HepG2 (cell line): ENCODE data around the gene TNFAIP8L1. TPM values are rescaled to one million over a fixed set of nuclear protein-coding genes. Genes with fewer than 3 reads are reported as not detected.
A peak's percentile ranks its signal among the peaks of the same experiment; 100 is the strongest.

Experiments used
- ATF7 ChIP-seq, 2 experiments: fragments of 450-650 bp in 1 of 2; sonication (generic) in 1 of 2; formaldehyde crosslinking in 1 of 2; IDR thresholded peaks; 2 replicates each; pipeline versions ENCODE4 v1.4.0 to v1.6.1; 2016 to 2020; ENCODE audit warnings: antibody characterized with exemption in 1 of 2, mild to moderate bottlenecking in 1 of 2, missing genetic modification reagents in 1 of 2
- FOXM1 ChIP-seq: sonication (generic); formaldehyde crosslinking; IDR thresholded peaks from 2 replicates; pipeline ENCODE4 v1.5.0; 2020; ENCODE audit warnings: missing genetic modification reagents
- FOXO4 ChIP-seq: sonication (generic); formaldehyde crosslinking; conservative IDR thresholded peaks from 2 replicates; pipeline ENCODE4 v1.8.1; 2023; ENCODE audit warnings: missing genetic modification reagents
- GTF2F1 ChIP-seq: fragments of 150-350 bp; IDR thresholded peaks from 2 replicates; pipeline ENCODE4 v1.6.1; 2014; ENCODE audit warnings: low read length
- HNRNPH1 ChIP-seq: fragments of 200-400 bp; formaldehyde crosslinking; optimal IDR thresholded peaks from 2 replicates; pipeline ENCODE3; 2017; ENCODE audit warnings: mild to moderate bottlenecking, low read depth, low read length
- ISX ChIP-seq: sonication (generic); formaldehyde crosslinking; conservative IDR thresholded peaks from 2 replicates; pipeline ENCODE4 v1.5.0; 2020; ENCODE audit warnings: missing genetic modification reagents
- MED13 ChIP-seq: sonication (generic); formaldehyde crosslinking; IDR thresholded peaks from 2 replicates; pipeline ENCODE4 v1.5.0; 2020; ENCODE audit warnings: missing genetic modification reagents
- MYC ChIP-seq: sonication (generic); formaldehyde crosslinking; IDR thresholded peaks from 2 replicates; pipeline ENCODE4 v1.9.0; 2021; ENCODE audit warnings: missing genetic modification reagents, borderline replicate concordance
- REPIN1 ChIP-seq: sonication (generic); formaldehyde crosslinking; IDR thresholded peaks from 2 replicates; pipeline ENCODE4 v1.8.0; 2022; ENCODE audit warnings: missing genetic modification reagents, low read depth, mild to moderate bottlenecking, borderline replicate concordance
- XBP1 ChIP-seq: sonication (generic); formaldehyde crosslinking; IDR thresholded peaks from 2 replicates; pipeline ENCODE4 v1.5.0; 2020; ENCODE audit warnings: missing genetic modification reagents
- ZBTB8A ChIP-seq: sonication (generic); formaldehyde crosslinking; IDR thresholded peaks from 2 replicates; pipeline ENCODE4 v1.4.0; 2020; ENCODE audit warnings: mild to moderate bottlenecking, low read depth, missing genetic modification reagents, borderline replicate concordance
- ZNF251 ChIP-seq: sonication (generic); formaldehyde crosslinking; IDR thresholded peaks from 2 replicates; pipeline ENCODE4 v1.9.0; 2021; ENCODE audit warnings: mild to moderate bottlenecking, missing genetic modification reagents
- ZNF3 ChIP-seq: IDR thresholded peaks from 2 replicates; pipeline ENCODE4 v1.7.0; 2017; ENCODE audit warnings: inconsistent platforms
- ZNF317 ChIP-seq: sonication (generic); formaldehyde crosslinking; IDR thresholded peaks from 2 replicates; pipeline ENCODE4 v1.5.0; 2020; ENCODE audit warnings: mild to moderate bottlenecking, missing genetic modification reagents
- ZNF607 ChIP-seq: sonication (generic); formaldehyde crosslinking; IDR thresholded peaks from 2 replicates; pipeline ENCODE4 v1.5.1; 2020; ENCODE audit warnings: missing genetic modification reagents, mild to moderate bottlenecking, borderline replicate concordance
- ZNF710 ChIP-seq: sonication (generic); formaldehyde crosslinking; IDR thresholded peaks from 2 replicates; pipeline ENCODE4 v1.5.0; 2020; ENCODE audit warnings: mild to moderate bottlenecking, missing genetic modification reagents, borderline replicate concordance
- ZNF782 ChIP-seq: sonication (generic); formaldehyde crosslinking; IDR thresholded peaks from 2 replicates; pipeline ENCODE4 v1.4.0; 2020; ENCODE audit warnings: missing genetic modification reagents, mild to moderate bottlenecking, borderline replicate concordance
- ZNF878 ChIP-seq: sonication (generic); formaldehyde crosslinking; IDR thresholded peaks from 2 replicates; pipeline ENCODE4 v1.8.1; 2023; ENCODE audit warnings: mild to moderate bottlenecking, missing genetic modification reagents, moderate library complexity
- polyA plus RNA-seq, 8 experiments: library from polyadenylated mRNA; depleted of rRNA in 3 of 8; stranded (reverse) in 7 of 8; unstranded in 1 of 8; fragments of >200 nt; fragmentation: Illumina TruSeq in 4 of 8; extraction: Trizol in 4 of 8; gene quantifications; 2 replicates each; pipeline versions ENCODE4 v1.2.1 to v1.2.3, GENCODE V29; 2011 to 2016; ENCODE audit warnings: low read depth in 4 of 8, missing spikeins in 1 of 8, mixed read lengths in 1 of 8; ENCODE audit not compliant: insufficient read depth in 1 of 8
- total RNA-seq, 5 experiments: library from RNA; depleted of rRNA; stranded (reverse); fragments of >200 nt; fragmentation: Illumina TruSeq; extraction: Trizol; gene quantifications; 2 replicates each; pipeline ENCODE4 v1.2.3, GENCODE V29; 2016; ENCODE audit warnings: low read depth in 1 of 5
- TF ChIP-seq, protein P1 (sequence below): fragments of 450-650 bp; IDR thresholded peaks from 2 replicates; pipeline ENCODE4 v1.6.1; 2017; ENCODE audit warnings: mild to moderate bottlenecking
- TF ChIP-seq, protein P2 (sequence below): sonication (generic); formaldehyde crosslinking; IDR thresholded peaks from 2 replicates; pipeline ENCODE4 v1.4.0; 2020; ENCODE audit warnings: missing genetic modification reagents, mild to moderate bottlenecking, borderline replicate concordance

TNFAIP8L1 gene
- total and polyA plus RNA-seq, 2 of the 13 experiments (the other 11 are each of a cell fraction or from before 2014, with no cell fraction given) = 13.4 to 21.4 TPM

- TF ChIP-seq XBP1 (CRISPR knock-in tag) (no peak), ZNF607 (CRISPR knock-in tag) (0 out of 2 replicates have a peak, but pooled peaks have one; percentile 71), ZNF3 (CRISPR knock-in tag) (no peak), MYC (peak; percentile 45), FOXM1 (no peak), ZNF878 (CRISPR knock-in tag) (no peak), ZBTB8A (CRISPR knock-in tag) (no peak), FOXO4 (CRISPR knock-in tag) (no peak), ZNF317 (CRISPR knock-in tag) (0 out of 2 replicates have a peak, but pooled peaks have one; percentile 30), GTF2F1 (no peak), ZNF251 (no peak), ATF7 (IDR thresholded peaks at IDR 0.05) (no peak), ATF7 (CRISPR knock-in tag; IDR thresholded peaks at IDR 0.05) (no peak), MED13 (CRISPR knock-in tag) (no peak), ISX (no peak), REPIN1 (CRISPR knock-in tag) (no peak), HNRNPH1 (no peak), ZNF782 (CRISPR knock-in tag) (no peak), ZNF710 (CRISPR knock-in tag) (no peak)
- TF ChIP-seq, protein P1, sequence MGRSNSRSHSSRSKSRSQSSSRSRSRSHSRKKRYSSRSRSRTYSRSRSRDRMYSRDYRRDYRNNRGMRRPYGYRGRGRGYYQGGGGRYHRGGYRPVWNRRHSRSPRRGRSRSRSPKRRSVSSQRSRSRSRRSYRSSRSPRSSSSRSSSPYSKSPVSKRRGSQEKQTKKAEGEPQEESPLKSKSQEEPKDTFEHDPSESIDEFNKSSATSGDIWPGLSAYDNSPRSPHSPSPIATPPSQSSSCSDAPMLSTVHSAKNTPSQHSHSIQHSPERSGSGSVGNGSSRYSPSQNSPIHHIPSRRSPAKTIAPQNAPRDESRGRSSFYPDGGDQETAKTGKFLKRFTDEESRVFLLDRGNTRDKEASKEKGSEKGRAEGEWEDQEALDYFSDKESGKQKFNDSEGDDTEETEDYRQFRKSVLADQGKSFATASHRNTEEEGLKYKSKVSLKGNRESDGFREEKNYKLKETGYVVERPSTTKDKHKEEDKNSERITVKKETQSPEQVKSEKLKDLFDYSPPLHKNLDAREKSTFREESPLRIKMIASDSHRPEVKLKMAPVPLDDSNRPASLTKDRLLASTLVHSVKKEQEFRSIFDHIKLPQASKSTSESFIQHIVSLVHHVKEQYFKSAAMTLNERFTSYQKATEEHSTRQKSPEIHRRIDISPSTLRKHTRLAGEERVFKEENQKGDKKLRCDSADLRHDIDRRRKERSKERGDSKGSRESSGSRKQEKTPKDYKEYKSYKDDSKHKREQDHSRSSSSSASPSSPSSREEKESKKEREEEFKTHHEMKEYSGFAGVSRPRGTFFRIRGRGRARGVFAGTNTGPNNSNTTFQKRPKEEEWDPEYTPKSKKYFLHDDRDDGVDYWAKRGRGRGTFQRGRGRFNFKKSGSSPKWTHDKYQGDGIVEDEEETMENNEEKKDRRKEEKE = no peak
- TF ChIP-seq, protein P2, sequence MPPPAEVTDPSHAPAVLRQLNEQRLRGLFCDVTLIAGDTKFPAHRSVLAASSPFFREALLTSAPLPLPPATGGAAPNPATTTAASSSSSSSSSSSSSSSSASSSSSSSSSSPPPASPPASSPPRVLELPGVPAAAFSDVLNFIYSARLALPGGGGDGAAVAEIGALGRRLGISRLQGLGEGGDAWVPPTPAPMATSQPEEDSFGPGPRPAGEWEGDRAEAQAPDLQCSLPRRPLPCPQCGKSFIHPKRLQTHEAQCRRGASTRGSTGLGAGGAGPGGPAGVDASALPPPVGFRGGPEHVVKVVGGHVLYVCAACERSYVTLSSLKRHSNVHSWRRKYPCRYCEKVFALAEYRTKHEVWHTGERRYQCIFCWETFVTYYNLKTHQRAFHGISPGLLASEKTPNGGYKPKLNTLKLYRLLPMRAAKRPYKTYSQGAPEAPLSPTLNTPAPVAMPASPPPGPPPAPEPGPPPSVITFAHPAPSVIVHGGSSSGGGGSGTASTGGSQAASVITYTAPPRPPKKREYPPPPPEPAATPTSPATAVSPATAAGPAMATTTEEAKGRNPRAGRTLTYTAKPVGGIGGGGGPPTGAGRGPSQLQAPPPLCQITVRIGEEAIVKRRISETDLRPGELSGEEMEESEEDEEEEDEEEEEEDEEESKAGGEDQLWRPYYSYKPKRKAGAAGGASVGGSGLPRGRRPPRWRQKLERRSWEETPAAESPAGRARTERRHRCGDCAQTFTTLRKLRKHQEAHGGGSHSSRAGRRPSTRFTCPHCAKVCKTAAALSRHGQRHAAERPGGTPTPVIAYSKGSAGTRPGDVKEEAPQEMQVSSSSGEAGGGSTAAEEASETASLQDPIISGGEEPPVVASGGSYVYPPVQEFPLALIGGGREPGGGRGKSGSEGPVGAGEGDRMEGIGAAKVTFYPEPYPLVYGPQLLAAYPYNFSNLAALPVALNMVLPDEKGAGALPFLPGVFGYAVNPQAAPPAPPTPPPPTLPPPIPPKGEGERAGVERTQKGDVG = no peak
Observed at GRCh38 chr19:4606921-4607678, 32.2 kb upstream of the TNFAIP8L1 start (continued).
